HL-60 (cell line): ENCODE results near the gene PRR20G.

Source experiments
- CTCF ChIP-seq: IDR thresholded peaks from one replicate; pipeline ENCODE4 v1.5.1; 2011; ENCODE audit warnings: low read length, control low read depth, inconsistent platforms; ENCODE audit not compliant: insufficient read depth
- GABPA ChIP-seq: IDR thresholded peaks from 2 replicates; pipeline ENCODE4 v1.6.1; 2012; ENCODE audit warnings: low read depth
- POLR2AphosphoS5 ChIP-seq: IDR thresholded peaks from 2 replicates; pipeline ENCODE4 v1.6.1; 2012; ENCODE audit warnings: low read depth
- REST ChIP-seq: IDR thresholded peaks from 2 replicates; pipeline ENCODE4 v1.6.1; 2012; ENCODE audit warnings: low read depth; ENCODE audit not compliant: insufficient replicate concordance
- SPI1 ChIP-seq: IDR thresholded peaks from 2 replicates; pipeline ENCODE4 v1.6.1; 2012; ENCODE audit warnings: low read depth, mild to moderate bottlenecking, borderline replicate concordance

- TF ChIP-seq REST (no peak), CTCF (no peak), POLR2AphosphoS5 (no peak), SPI1 (no peak), GABPA (no peak)
These were observed 37.8 kb downstream of the PRR20G start for GRCh38 chr3:127250032-127250431.
